Erythroblast (primary cell): ENCODE results near the gene RAC2.

Experiments
- GATA1 ChIP-seq: IDR thresholded peaks from 2 replicates; pipeline ENCODE4 v1.6.1; 2011; ENCODE audit warnings: low read depth, mild to moderate bottlenecking, control low read depth, low read length, moderate library complexity
- POLR2A ChIP-seq: IDR thresholded peaks from 2 replicates; pipeline ENCODE4 v1.6.1; 2011; ENCODE audit warnings: mild to moderate bottlenecking, low read length

- TF ChIP-seq POLR2A (no peak), GATA1 (no peak)
These were observed 18.3 kb upstream of the RAC2 start for GRCh38 chr22:37262346-37262745.
